HEK293 (cell line): ENCODE data around the gene TECPR2.
A peak's percentile ranks its signal among the peaks of the same experiment; 100 is the strongest.

Experiments used
- BCL11A ChIP-seq: fragments of 450-650 bp; formaldehyde crosslinking; IDR thresholded peaks from 2 replicates; pipeline ENCODE4 v1.5.1; 2016; ENCODE audit warnings: low read depth, missing biosample characterization, missing genetic modification characterization
- EGR2 ChIP-seq: fragments of 450-650 bp; formaldehyde crosslinking; IDR thresholded peaks from 2 replicates; pipeline ENCODE4 v1.5.1; 2016; ENCODE audit warnings: low read depth, missing biosample characterization, missing genetic modification characterization
- GLIS1 ChIP-seq: fragments of 450-650 bp; formaldehyde crosslinking; IDR thresholded peaks from 2 replicates; pipeline ENCODE4 v1.5.1; 2016; ENCODE audit warnings: missing biosample characterization, missing genetic modification characterization
- HOXA7 ChIP-seq: sonication (generic); formaldehyde crosslinking; IDR thresholded peaks from 2 replicates; pipeline ENCODE4 v1.8.1; 2022; ENCODE audit warnings: missing genetic modification reagents, borderline replicate concordance
- KLF8 ChIP-seq: fragments of 450-650 bp; formaldehyde crosslinking; IDR thresholded peaks from 2 replicates; pipeline ENCODE4 v1.5.1; 2016; ENCODE audit warnings: missing biosample characterization, missing genetic modification characterization
- TCF7L2 ChIP-seq: IDR thresholded peaks from 2 replicates; pipeline ENCODE4 v1.6.1; 2011; ENCODE audit warnings: low read depth, mild to moderate bottlenecking, inconsistent platforms, low read length, moderate library complexity, borderline replicate concordance
- TRIM28 ChIP-seq: IDR thresholded peaks from 2 replicates; pipeline ENCODE4 v1.6.1; 2011; ENCODE audit warnings: low read length, control low read depth, borderline replicate concordance
- ZFP37 ChIP-seq: fragments of 450-650 bp; formaldehyde crosslinking; IDR thresholded peaks from 2 replicates; pipeline ENCODE4 v1.5.1; 2016; ENCODE audit warnings: missing biosample characterization, missing genetic modification characterization
- ZFP41 ChIP-seq: fragments of 450-650 bp; formaldehyde crosslinking; IDR thresholded peaks from 2 replicates; pipeline ENCODE4 v1.5.1; 2016; ENCODE audit warnings: missing biosample characterization, missing genetic modification characterization, borderline replicate concordance
- ZNF169 ChIP-seq: fragments of 450-650 bp; formaldehyde crosslinking; IDR thresholded peaks from 2 replicates; pipeline ENCODE4 v1.5.1; 2016; ENCODE audit warnings: missing biosample characterization, missing genetic modification characterization
- ZNF174 ChIP-seq: fragments of 450-650 bp; formaldehyde crosslinking; IDR thresholded peaks from 2 replicates; pipeline ENCODE4 v1.5.0; 2017; ENCODE audit warnings: missing biosample characterization, mild to moderate bottlenecking, missing genetic modification characterization
- ZNF23 ChIP-seq: fragments of 450-650 bp; formaldehyde crosslinking; IDR thresholded peaks from 2 replicates; pipeline ENCODE4 v1.5.1; 2016; ENCODE audit warnings: missing biosample characterization, missing genetic modification characterization, borderline replicate concordance
- ZNF335 ChIP-seq: fragments of 450-650 bp; formaldehyde crosslinking; conservative IDR thresholded peaks from 2 replicates; pipeline ENCODE4 v1.5.1; 2016; ENCODE audit warnings: missing biosample characterization, missing genetic modification characterization
- ZNF37A ChIP-seq: fragments of 450-650 bp; IDR thresholded peaks from 2 replicates; pipeline ENCODE4 v1.5.1; 2018; ENCODE audit warnings: missing biosample characterization, missing genetic modification characterization
- ZNF404 ChIP-seq: fragments of 450-650 bp; formaldehyde crosslinking; IDR thresholded peaks from 2 replicates; pipeline ENCODE4 v1.5.1; 2017; ENCODE audit warnings: missing biosample characterization, missing genetic modification characterization
- ZNF529 ChIP-seq: fragments of 450-650 bp; formaldehyde crosslinking; IDR thresholded peaks from 2 replicates; pipeline ENCODE4 v1.5.1; 2017; ENCODE audit warnings: missing genetic modification characterization, missing biosample characterization; ENCODE audit not compliant: insufficient replicate concordance
- ZNF544 ChIP-seq: fragments of 450-650 bp; formaldehyde crosslinking; IDR thresholded peaks from 2 replicates; pipeline ENCODE4 v1.5.0; 2017; ENCODE audit warnings: missing biosample characterization, missing genetic modification characterization
- ZNF76 ChIP-seq: fragments of 450-650 bp; formaldehyde crosslinking; IDR thresholded peaks from 2 replicates; pipeline ENCODE4; 2016; ENCODE audit warnings: low read depth, missing biosample characterization, missing genetic modification characterization, borderline replicate concordance
- ZNF768 ChIP-seq: fragments of 450-650 bp; formaldehyde crosslinking; IDR thresholded peaks from 2 replicates; pipeline ENCODE4 v1.5.1; 2018; ENCODE audit warnings: missing biosample characterization, mild to moderate bottlenecking, missing genetic modification characterization
- ZNF777 ChIP-seq: fragments of 450-650 bp; formaldehyde crosslinking; IDR thresholded peaks from 2 replicates; pipeline ENCODE4 v1.5.1; 2017; ENCODE audit warnings: missing biosample characterization, missing genetic modification characterization, borderline replicate concordance
- ZXDB ChIP-seq: fragments of 450-650 bp; formaldehyde crosslinking; IDR thresholded peaks from 2 replicates; pipeline ENCODE4 v1.5.1; 2016; ENCODE audit warnings: missing biosample characterization, missing genetic modification characterization
- TF ChIP-seq, protein P1 (sequence below): fragments of 450-650 bp; formaldehyde crosslinking; IDR thresholded peaks from 2 replicates; pipeline ENCODE4 v1.5.1; 2017; ENCODE audit warnings: missing biosample characterization, missing genetic modification characterization
- TF ChIP-seq, protein P2 (sequence below): fragments of 450-650 bp; formaldehyde crosslinking; IDR thresholded peaks from 2 replicates; pipeline ENCODE4 v1.5.1; 2017; ENCODE audit warnings: missing biosample characterization, missing genetic modification characterization
- TF ChIP-seq, protein P3 (sequence below): fragments of 450-650 bp; formaldehyde crosslinking; IDR thresholded peaks from 2 replicates; pipeline ENCODE4 v1.5.1; 2016; ENCODE audit warnings: missing biosample characterization, missing genetic modification characterization
- TF ChIP-seq, protein P4 (sequence below): fragments of 450-650 bp; formaldehyde crosslinking; IDR thresholded peaks from 2 replicates; pipeline ENCODE4 v1.5.1; 2017; ENCODE audit warnings: missing biosample characterization, missing genetic modification characterization
- TF ChIP-seq, protein P5 (sequence below): fragments of 450-650 bp; formaldehyde crosslinking; IDR thresholded peaks from 2 replicates; pipeline ENCODE4 v1.5.1; 2016; ENCODE audit warnings: missing biosample characterization, missing genetic modification characterization
- TF ChIP-seq, protein P6 (sequence below): fragments of 450-650 bp; IDR thresholded peaks from 2 replicates; pipeline ENCODE4 v1.5.1; 2018; ENCODE audit warnings: missing biosample characterization, mild to moderate bottlenecking, missing genetic modification characterization
- TF ChIP-seq, protein P7 (sequence below): fragments of 450-650 bp; formaldehyde crosslinking; IDR thresholded peaks from 2 replicates; pipeline ENCODE4 v1.5.1; 2016; ENCODE audit warnings: missing biosample characterization, missing genetic modification characterization

TECPR2 gene

DNA sequence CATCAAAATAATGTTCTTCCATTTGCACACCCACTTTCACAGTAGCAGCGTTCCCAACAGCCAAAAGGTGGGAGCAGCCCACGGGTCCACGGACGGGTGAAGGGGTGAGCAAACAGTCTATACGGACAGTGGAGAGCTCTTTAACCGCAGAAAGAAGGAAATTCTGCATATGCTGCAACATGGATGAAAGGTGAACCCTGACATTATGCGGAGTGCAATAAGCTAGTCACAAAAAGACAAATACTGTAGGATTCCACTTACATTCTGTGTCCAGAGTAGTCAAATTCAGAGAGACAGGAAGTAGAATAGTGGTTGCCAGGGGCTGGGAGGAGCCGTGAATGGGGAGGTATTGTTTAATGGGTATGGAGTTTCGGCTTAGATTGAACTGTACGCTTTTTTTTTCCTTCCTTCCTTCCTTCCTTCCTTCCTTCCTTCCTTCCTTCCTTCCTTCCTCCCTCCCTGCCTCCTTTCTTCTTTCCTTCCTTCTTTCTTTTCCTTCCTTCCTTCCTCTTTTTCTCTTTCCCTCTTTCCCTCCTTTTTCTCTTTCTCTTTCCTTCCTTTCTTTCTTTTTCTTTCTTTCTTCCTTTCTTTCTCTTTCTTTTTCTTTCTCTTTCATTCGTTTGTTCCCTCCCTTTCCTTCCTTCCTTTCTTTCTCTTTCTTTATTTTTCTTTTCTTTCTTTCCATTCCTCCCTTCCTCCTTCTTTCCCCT, 162.6 kb downstream of the TECPR2 start (continued):
- TF ChIP-seq, protein P1, sequence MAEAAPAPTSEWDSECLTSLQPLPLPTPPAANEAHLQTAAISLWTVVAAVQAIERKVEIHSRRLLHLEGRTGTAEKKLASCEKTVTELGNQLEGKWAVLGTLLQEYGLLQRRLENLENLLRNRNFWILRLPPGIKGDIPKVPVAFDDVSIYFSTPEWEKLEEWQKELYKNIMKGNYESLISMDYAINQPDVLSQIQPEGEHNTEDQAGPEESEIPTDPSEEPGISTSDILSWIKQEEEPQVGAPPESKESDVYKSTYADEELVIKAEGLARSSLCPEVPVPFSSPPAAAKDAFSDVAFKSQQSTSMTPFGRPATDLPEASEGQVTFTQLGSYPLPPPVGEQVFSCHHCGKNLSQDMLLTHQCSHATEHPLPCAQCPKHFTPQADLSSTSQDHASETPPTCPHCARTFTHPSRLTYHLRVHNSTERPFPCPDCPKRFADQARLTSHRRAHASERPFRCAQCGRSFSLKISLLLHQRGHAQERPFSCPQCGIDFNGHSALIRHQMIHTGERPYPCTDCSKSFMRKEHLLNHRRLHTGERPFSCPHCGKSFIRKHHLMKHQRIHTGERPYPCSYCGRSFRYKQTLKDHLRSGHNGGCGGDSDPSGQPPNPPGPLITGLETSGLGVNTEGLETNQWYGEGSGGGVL (tag by site-specific recombination) = peak; percentile 22; the same call in 1 of the 2 replicates
- TF ChIP-seq, protein P2, sequence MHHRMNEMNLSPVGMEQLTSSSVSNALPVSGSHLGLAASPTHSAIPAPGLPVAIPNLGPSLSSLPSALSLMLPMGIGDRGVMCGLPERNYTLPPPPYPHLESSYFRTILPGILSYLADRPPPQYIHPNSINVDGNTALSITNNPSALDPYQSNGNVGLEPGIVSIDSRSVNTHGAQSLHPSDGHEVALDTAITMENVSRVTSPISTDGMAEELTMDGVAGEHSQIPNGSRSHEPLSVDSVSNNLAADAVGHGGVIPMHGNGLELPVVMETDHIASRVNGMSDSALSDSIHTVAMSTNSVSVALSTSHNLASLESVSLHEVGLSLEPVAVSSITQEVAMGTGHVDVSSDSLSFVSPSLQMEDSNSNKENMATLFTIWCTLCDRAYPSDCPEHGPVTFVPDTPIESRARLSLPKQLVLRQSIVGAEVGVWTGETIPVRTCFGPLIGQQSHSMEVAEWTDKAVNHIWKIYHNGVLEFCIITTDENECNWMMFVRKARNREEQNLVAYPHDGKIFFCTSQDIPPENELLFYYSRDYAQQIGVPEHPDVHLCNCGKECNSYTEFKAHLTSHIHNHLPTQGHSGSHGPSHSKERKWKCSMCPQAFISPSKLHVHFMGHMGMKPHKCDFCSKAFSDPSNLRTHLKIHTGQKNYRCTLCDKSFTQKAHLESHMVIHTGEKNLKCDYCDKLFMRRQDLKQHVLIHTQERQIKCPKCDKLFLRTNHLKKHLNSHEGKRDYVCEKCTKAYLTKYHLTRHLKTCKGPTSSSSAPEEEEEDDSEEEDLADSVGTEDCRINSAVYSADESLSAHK = no peak
- TF ChIP-seq, protein P3, sequence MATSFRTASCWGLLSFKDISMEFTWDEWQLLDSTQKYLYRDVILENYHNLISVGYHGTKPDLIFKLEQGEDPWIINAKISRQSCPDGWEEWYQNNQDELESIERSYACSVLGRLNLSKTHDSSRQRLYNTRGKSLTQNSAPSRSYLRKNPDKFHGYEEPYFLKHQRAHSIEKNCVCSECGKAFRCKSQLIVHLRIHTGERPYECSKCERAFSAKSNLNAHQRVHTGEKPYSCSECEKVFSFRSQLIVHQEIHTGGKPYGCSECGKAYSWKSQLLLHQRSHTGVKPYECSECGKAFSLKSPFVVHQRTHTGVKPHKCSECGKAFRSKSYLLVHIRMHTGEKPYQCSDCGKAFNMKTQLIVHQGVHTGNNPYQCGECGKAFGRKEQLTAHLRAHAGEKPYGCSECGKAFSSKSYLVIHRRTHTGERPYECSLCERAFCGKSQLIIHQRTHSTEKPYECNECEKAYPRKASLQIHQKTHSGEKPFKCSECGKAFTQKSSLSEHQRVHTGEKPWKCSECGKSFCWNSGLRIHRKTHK = no peak
- TF ChIP-seq ZFP37 (tag by site-specific recombination) = no peak
- TF ChIP-seq, protein P4, sequence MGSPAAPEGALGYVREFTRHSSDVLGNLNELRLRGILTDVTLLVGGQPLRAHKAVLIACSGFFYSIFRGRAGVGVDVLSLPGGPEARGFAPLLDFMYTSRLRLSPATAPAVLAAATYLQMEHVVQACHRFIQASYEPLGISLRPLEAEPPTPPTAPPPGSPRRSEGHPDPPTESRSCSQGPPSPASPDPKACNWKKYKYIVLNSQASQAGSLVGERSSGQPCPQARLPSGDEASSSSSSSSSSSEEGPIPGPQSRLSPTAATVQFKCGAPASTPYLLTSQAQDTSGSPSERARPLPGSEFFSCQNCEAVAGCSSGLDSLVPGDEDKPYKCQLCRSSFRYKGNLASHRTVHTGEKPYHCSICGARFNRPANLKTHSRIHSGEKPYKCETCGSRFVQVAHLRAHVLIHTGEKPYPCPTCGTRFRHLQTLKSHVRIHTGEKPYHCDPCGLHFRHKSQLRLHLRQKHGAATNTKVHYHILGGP (tag by site-specific recombination) = 0 out of 2 replicates have a peak, but pooled peaks have one; percentile 30
- peak; percentile 42 for TF ChIP-seq EGR2
- TF ChIP-seq ZFP41 = no peak
- TF ChIP-seq TRIM28 = no peak
- peak; percentile 89 for TF ChIP-seq ZXDB (tag by site-specific recombination)
- no peak for TF ChIP-seq TCF7L2
- TF ChIP-seq ZNF529 = no peak
- no peak for TF ChIP-seq ZNF37A (tag by site-specific recombination)
- no peak for TF ChIP-seq ZNF23 (tag by site-specific recombination)
- TF ChIP-seq ZNF768 (tag by site-specific recombination) = no peak
- TF ChIP-seq KLF8 (tag by site-specific recombination) = peak; percentile 58
- no peak for TF ChIP-seq BCL11A
- 0 out of 2 replicates have a peak, but pooled peaks have one; percentile 48 for TF ChIP-seq ZNF76
- no peak for TF ChIP-seq ZNF174 (tag by site-specific recombination)
- no peak for TF ChIP-seq ZNF544 (tag by site-specific recombination)
- no peak for TF ChIP-seq ZNF404
- TF ChIP-seq HOXA7 = no peak
- TF ChIP-seq, protein P5, sequence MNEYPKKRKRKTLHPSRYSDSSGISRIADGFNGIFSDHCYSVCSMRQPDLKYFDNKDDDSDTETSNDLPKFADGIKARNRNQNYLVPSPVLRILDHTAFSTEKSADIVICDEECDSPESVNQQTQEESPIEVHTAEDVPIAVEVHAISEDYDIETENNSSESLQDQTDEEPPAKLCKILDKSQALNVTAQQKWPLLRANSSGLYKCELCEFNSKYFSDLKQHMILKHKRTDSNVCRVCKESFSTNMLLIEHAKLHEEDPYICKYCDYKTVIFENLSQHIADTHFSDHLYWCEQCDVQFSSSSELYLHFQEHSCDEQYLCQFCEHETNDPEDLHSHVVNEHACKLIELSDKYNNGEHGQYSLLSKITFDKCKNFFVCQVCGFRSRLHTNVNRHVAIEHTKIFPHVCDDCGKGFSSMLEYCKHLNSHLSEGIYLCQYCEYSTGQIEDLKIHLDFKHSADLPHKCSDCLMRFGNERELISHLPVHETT (tag by site-specific recombination) = peak; percentile 76
- TF ChIP-seq, protein P6, sequence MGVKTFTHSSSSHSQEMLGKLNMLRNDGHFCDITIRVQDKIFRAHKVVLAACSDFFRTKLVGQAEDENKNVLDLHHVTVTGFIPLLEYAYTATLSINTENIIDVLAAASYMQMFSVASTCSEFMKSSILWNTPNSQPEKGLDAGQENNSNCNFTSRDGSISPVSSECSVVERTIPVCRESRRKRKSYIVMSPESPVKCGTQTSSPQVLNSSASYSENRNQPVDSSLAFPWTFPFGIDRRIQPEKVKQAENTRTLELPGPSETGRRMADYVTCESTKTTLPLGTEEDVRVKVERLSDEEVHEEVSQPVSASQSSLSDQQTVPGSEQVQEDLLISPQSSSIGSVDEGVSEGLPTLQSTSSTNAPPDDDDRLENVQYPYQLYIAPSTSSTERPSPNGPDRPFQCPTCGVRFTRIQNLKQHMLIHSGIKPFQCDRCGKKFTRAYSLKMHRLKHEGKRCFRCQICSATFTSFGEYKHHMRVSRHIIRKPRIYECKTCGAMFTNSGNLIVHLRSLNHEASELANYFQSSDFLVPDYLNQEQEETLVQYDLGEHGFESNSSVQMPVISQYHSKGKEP (tag by site-specific recombination) = no peak
- TF ChIP-seq, protein P7, sequence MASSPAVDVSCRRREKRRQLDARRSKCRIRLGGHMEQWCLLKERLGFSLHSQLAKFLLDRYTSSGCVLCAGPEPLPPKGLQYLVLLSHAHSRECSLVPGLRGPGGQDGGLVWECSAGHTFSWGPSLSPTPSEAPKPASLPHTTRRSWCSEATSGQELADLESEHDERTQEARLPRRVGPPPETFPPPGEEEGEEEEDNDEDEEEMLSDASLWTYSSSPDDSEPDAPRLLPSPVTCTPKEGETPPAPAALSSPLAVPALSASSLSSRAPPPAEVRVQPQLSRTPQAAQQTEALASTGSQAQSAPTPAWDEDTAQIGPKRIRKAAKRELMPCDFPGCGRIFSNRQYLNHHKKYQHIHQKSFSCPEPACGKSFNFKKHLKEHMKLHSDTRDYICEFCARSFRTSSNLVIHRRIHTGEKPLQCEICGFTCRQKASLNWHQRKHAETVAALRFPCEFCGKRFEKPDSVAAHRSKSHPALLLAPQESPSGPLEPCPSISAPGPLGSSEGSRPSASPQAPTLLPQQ = no peak
- peak; percentile 53 for TF ChIP-seq ZNF335
- TF ChIP-seq ZNF777 = 0 out of 2 replicates have a peak, but pooled peaks have one; percentile 46
- no peak for TF ChIP-seq GLIS1 (tag by site-specific recombination)
- no peak for TF ChIP-seq ZNF169 (tag by site-specific recombination)
